Measurements from ENCODE around the gene ADGRA1. TPM values are rescaled to one million over a fixed set of nuclear protein-coding genes. Genes with fewer than 3 reads are reported as not detected.
"Not testable (repeated sequence)": the region's sequence is repeated elsewhere in the genome, so short reads cannot be mapped to it uniquely, and the experiment has no call there.

Gene ADGRA1
- total RNA-seq, 3 donors from 2014 or later: 0.10 TPM; not detected in 2

DNA sequence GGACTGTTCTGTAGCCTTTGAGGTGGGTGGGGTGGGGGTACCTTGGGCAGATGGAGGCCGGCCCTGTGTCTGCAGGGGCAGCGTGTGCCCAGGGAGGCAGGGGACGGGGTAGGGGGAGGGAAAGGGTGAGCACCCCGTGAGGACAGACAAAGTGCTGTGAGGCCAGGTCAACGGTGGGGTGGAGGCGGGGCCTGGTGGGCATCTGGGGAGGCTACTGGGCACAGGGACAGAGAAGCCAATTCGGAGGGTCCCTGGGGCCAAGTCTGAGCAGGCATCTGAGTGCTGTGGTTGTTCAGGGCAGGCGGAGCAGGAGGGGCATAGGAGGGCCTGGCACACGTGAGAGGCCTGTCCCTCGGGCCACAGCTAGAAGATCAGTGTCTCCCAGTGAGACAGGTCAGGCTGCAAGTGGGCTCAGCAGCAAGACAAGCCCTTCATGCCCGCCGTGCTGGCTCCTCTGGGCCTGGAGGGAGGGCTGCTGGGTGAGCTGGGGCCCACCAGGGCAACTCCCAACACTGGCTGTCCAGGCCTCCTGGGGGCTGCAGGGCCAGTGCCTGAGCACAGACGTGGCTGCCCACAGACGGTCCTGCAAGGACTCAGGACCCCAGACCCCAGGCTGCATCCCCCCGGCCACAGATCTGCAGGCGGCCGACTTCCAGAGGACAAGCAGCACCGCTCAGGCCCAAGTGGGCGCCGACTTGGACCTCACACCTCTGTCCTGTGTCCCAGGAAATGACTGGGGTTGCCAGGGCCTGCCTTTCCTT is 45.9 kb downstream of the ADGRA1 start:
- TF ChIP-seq, protein P1, sequence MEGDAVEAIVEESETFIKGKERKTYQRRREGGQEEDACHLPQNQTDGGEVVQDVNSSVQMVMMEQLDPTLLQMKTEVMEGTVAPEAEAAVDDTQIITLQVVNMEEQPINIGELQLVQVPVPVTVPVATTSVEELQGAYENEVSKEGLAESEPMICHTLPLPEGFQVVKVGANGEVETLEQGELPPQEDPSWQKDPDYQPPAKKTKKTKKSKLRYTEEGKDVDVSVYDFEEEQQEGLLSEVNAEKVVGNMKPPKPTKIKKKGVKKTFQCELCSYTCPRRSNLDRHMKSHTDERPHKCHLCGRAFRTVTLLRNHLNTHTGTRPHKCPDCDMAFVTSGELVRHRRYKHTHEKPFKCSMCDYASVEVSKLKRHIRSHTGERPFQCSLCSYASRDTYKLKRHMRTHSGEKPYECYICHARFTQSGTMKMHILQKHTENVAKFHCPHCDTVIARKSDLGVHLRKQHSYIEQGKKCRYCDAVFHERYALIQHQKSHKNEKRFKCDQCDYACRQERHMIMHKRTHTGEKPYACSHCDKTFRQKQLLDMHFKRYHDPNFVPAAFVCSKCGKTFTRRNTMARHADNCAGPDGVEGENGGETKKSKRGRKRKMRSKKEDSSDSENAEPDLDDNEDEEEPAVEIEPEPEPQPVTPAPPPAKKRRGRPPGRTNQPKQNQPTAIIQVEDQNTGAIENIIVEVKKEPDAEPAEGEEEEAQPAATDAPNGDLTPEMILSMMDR (IDR thresholded peaks at IDR 0.05): no peak
- ATAC-seq (no peak), DNase-seq (no peak)
- H3K9me3 ChIP-seq: no peaks in the 10 kb centered on the region
- no peak overlapping the region for H3K4me3 ChIP-seq
- no peaks in the 10 kb centered on the region for H3K4me1 ChIP-seq (ENCODE audit: low read depth)
- intact Hi-C loops (cut with DNase I, micrococcal nuclease): no loop called here
- no peaks in the 10 kb centered on the region for H3K36me3 ChIP-seq (ENCODE audit: low read depth)

DNA sequence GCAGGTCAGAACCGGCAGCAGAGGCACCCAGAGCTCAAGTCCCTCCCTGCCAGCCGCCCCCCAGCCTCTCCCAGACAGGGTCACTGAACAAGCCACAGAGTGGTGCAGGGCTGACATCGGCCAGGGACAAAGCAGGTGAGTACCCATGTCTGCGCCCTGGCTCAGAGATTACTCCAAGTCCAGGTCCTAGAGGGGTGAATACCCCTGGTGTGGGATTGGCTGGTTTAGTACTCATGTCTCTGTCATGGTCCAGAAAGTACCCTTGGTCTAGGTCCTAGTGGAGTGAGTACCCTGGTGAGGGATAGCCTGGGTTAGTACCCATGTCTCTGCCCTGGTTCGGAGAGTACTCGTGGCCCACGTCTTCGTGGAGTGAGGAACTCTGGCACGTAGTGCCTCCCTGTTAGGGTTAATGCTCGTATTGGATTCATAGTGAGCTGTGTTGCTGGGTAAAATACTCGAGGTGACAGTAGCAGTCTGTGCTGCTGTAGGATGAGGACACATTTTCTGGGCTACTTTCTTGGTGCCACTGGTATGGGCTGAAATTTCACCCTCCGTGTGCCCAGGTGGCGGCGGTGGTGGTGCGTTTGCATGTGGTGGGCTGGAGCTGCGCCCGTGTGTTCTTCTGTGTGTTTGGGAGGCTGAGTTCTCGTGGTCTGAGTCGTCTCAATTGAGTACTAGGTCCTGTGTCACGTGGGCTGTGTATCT is 46.8 kb downstream of the ADGRA1 start:
- TF ChIP-seq, protein P1 (IDR thresholded peaks at IDR 0.05): no peak
- H3K4me1 ChIP-seq (ENCODE audit: low read depth): no peaks in the 10 kb centered on the region
- DNase-seq (no peak), ATAC-seq (peak; percentile 11)
- H3K4me3 ChIP-seq: no peak overlapping the region
- intact Hi-C loops (cut with DNase I, micrococcal nuclease): no loop called here
- no peaks in the 10 kb centered on the region for H3K9me3 ChIP-seq
- H3K36me3 ChIP-seq (ENCODE audit: low read depth): no peaks in the 10 kb centered on the region

DNA sequence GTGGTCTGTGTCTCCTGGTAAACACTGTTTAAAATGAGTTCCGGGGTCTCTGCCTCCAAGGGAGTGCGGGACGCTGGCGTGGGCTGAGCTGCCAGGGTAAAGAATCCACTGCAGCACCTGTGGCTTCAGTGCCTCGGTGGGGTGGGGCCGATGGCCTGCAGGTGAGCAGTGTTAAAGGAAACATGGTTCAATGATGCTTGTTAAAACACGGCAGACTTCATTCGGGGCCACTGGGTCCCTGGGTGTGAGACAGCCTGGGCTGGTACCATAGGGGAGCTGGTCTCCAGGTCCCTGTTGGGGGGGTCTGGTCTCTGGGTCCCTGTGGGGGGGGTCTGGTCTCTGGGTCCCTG is 47.4 kb downstream of the ADGRA1 start:
- Histone ChIP-seq H3K36me3 (ENCODE audit: low read depth) (no peaks in the 10 kb centered on the region), H3K4me1 (ENCODE audit: low read depth) (no peaks in the 10 kb centered on the region), H3K4me3 (no peak overlapping the region), H3K9me3 (no peaks in the 10 kb centered on the region)
- TF ChIP-seq, protein P1 (IDR thresholded peaks at IDR 0.05): no peak
- DNase-seq (no peak), ATAC-seq (no peak)
- intact Hi-C loops (cut with DNase I, micrococcal nuclease): no loop called here

DNA sequence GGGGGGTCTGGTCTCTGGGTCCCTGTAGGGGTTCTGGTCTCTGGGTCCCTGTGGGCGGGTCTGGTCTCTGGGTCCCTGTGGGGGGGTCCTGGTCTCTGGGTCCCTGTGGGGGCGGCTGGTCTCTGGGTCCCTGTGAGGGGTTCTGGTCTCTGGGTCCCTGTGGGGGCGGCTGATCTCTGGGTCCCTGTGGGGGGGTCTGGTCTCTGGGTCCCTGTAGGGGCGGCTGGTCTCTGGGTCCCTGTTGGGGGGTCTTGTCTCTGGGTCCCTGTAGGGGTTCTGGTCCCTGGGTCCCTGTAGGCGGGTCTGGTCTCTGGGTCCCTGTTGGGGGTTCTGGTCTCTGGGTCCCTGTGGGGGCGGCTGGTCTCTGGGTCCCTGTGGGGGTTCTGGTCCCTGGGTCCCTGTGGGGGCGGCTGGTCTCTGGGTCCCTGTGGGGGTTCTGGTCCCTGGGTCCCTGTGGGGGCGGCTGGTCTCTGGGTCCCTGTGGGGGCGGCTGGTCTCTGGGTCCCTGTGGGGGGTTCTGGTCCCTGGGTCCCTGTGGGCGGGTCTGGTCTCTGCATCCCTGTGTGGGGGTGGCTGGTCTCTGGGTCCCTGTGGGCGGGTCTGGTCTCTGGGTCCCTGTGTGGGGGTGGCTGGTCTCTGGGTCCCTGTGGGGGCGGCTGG is 49.9 kb downstream of the ADGRA1 start:
- intact Hi-C loops (cut with DNase I, micrococcal nuclease); H3K4me1 ChIP-seq (ENCODE audit: low read depth); H3K9me3 ChIP-seq; ATAC-seq; H3K36me3 ChIP-seq (ENCODE audit: low read depth); H3K4me3 ChIP-seq: not testable (repeated sequence)
- peak in 1 of 3 donors; percentile 21 for DNase-seq

DNA sequence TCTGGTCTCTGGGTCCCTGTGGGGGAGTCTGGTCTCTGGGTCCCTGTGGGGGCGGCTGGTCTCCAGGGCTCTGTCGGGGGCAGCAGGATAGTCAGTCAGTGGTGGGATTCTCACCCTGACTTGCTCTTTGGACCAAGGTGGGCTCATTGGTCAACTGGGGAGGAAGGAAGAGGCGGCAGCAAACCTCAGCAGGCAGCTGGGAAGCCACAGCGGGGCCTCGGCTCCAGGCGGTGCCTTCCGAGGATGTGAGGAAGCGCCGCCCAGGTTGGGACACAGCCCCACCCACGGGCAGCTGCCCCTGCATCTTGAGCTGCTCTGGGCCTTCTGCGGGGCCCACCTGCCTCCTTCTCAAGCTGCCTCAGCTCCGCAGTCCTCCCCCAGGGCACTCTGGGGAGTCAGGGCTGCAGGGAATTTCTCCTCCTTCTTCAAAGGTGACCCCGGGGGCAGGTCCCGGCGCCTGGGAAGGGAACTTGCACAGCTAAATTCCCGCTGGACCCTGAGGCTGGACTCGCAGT is 51.9 kb downstream of the ADGRA1 start:
- no peak for DNase-seq
- H3K4me1 ChIP-seq (ENCODE audit: low read depth): no peaks in the 10 kb centered on the region
- TF ChIP-seq, protein P1 (IDR thresholded peaks at IDR 0.05): no peak
- H3K9me3 ChIP-seq: no peaks in the 10 kb centered on the region
- no peak for ATAC-seq
- no peaks in the 10 kb centered on the region for H3K36me3 ChIP-seq (ENCODE audit: low read depth)
- no peak overlapping the region for H3K4me3 ChIP-seq
- intact Hi-C loops (cut with DNase I, micrococcal nuclease): no loop called here

Data from mucosa of descending colon (tissue), 3 donors.